GM12892 (cell line): ENCODE results near the gene TYSND1.

Experiments used
- POLR2A ChIP-seq: IDR thresholded peaks from 2 replicates; pipeline ENCODE4 v1.6.1; 2011; ENCODE audit warnings: low read depth, low read length, control low read depth
- POLR2AphosphoS5 ChIP-seq: IDR thresholded peaks from 2 replicates; pipeline ENCODE4 v1.6.1; 2011; ENCODE audit warnings: low read depth, low read length, control low read depth
- TAF1 ChIP-seq: IDR thresholded peaks from 2 replicates; pipeline ENCODE4 v1.6.1; 2011; ENCODE audit warnings: low read depth, mild to moderate bottlenecking, control low read depth, low read length, borderline replicate concordance

- no peak for TF ChIP-seq POLR2A
- TF ChIP-seq POLR2AphosphoS5 = no peak
- no peak for TF ChIP-seq TAF1
Observed at GRCh38 chr10:70131560-70131937, 15.0 kb downstream of the TYSND1 start.
